GM18867 (cell line): ENCODE measurements around the gene C2orf81.
"Not testable (repeated sequence)": the region's sequence is repeated elsewhere in the genome, so short reads cannot be mapped to it uniquely, and the experiment has no call there.

ENCODE experiments used
- ATAC-seq: cut with Tn5 transposase; IDR thresholded peaks from one replicate; pipeline ENCODE4 v1.9.1; 2021; ENCODE audit warnings: mild to moderate bottlenecking, moderate library complexity; ENCODE audit not compliant: unreplicated experiment

The C2orf81 gene

DNA sequence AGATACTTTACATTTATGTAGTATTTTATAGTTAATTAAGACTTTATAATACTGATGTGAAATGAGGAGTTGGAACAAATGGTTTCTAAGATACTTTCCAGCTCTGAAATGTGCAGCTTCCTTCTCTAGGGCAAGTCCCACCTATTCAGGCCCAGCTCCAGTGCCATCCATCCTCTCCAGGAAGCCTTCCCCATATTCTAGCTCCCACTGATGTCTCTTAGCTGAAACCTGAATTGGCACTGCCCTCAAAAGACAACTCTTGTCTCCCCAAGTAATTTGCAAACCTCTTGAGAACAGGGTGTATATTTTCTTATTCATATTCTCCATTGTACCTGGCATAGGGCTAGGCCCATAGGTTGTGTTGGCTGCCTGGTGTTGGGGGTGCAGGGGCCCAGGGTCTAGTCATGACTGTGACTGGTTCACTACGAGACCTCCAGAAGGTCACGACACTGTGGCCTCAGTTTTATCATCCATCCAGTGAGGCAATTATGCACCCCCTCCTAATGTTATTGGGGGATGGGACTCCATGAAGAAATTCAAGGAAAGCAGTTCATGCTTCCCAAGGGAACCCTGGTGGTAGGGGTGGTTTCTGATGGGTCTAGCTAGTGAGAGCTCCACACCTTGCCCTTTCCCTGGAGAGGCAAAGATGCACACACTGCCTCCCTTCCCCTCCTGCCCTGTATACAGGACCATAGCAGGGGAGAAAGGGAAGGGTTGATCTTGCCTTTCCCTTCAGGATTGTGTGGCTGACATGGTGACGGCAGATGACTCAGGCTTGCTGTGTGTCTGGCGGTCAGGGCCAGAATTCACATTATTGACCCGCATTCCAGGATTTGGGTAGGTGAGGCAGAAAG lies 2.9 kb upstream of the C2orf81 start:
- ATAC-seq = no peak

DNA sequence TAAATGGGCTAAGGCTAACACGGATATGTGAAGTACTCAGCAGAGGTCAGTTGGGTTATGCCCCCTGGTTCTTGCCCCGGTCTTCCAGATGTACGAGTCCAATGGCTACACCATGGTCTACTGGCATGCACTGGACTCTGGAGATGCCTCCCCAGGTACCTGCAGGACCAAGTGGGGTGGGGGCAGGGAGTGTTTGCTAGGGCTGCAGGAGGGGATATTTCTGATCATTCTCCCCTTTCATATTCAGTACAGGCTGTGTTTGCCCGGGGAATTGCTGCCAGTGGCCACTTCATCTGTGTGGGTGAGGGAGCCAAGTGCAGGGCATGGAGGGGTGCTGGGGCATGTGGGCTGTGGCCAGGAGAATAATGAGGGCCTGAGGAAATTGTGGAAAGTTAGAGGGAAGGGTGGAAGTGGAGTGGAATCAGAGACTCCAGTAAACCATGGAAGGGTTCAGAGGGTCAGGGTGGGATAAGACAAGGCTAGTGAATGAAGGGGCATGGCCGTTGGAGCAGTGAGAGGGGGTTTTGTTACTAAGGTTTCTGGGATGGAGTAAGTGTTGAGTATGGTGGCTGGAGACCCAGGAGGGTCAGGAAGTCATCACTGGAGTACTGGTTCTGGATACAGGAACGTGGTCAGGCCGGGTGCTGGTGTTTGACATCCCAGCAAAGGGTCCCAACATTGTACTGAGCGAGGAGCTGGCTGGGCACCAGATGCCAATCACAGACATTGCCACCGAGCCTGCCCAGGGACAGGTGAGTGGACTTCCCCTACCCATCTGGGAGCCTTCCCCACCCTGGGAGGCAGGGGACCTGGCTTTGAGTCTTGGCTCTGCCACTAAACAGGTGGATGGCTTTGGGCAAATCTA lies 2.0 kb upstream of the C2orf81 start:
- no peak for ATAC-seq

DNA sequence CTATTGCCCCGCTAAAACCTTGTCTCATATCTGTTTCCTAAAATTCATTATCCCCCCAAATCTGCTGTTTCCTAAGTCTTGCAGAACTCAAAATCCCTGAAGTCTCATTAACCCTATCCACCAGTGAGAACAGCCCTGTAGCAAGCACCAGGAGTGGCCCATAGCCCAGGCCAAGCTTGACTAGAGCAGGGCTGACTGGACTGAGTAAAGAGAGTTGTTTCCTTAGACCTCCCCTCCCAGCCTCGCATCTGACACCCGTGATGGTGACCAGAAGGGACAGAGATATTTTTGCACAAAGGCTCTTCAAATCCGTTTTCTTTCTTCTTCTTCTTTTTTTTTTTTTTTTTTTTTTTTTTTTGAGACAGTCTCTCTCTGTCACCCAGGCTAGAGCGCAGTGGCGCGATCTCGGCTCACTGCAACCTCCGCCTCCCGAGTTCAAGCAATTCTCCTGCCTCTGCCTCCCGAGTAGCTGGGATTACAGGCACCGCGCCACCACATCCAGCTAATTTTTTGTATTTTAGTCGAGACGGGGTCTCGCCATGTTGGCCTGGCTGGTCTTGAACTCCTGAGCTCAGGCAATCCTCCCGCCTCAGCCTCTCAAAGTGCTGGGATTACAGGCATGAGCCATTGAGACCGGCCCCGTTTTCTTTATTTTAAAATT lies 846 bp downstream of the C2orf81 start:
- not testable (repeated sequence) for ATAC-seq

DNA sequence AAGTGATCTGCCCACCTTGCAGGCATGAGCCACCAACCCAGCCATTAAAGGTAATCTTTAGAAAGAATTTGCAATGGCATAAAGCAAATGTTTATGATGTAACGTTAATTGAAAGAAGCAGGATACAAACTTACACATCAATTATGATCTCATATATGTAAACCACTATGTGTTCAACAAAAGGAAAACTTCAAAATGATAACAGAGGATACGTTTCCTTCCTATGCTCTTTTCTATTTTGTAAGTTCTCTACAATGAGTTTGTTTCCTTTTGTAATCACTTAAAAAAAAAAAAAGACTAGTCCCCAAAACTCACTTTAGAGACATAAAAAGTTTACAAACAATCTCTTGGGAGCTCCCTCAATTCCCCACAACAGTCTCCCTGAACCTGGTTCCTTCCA lies 1.4 kb downstream of the C2orf81 start:
- no peak for ATAC-seq

DNA sequence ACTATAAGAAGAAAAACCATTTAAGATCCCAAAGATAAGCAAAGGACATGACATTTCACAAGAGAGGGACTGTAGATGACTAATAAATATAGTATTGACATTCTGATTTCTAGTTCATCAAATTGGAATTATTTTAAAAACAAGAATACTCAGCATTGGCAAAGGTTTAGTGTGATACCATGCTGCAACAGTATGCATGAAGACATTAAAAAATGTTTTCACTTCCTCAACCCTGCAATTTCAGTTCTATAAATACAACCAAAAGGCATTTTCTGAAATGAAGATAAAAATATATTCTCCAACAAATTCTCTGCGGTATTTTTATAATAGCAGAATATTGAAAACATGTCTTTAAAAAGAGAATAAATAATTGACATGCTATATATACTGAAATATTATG lies 2.1 kb downstream of the C2orf81 start:
- no peak for ATAC-seq

DNA sequence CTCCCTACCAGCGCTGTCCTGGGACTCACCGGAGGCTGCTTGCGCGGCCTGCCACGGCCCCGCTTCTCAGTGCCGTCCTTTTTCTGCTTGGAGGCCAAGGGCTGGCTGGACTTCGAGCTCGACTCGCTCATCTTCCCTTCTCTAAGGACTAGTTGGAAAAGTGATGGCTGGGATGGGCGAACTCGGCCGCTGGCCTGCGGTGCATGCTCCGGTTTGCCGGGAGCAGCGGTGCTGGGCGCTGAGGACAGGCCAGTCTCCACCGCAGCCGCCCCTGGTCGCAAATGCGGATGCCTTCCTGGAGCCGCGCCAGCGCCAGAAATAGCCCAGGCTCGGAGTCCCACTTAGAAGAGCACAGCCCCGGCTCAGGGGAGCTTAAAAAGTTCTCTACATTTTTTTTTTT lies 3.1 kb downstream of the C2orf81 start:
- ATAC-seq = no peak

DNA sequence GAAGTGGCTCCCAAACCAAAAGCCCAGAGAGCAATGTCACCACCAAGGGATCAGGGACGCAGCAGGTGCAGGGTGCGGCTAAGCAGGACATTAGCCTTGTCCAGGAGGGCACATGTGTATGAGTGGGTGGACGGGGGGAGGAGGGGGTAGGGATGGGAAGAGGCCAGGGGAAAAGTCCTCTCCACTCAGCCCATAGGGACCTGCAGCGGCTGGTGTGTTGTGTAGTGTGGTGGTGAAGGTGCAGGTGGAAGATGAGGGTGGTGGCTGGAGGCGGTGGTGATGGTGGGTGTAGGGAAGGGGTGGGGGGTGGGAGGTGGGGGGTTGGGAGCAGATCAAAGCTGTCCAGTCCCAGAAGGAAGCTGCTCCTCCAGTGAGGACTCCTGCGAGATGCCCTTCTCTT lies 3.7 kb downstream of the C2orf81 start:
- no peak for ATAC-seq

DNA sequence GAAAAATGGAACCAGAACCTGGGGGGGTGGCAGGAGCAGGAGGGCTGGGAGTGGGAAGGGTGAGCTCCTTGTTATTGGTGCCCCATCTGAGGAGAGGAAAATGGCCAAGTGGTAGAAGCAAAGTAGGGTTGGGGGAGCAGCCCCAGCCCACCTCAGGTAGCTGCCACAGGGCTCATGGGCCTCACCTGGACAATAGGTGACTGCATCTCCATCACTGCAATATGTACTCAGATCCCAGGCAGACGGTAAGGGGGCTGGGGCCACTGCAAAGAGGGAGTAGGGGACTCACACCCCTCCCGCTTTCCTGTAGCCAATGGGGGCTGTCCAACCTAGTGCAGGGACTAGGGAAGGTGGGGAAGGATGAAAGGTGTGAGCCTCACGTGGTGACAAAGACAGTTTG lies 4.2 kb downstream of the C2orf81 start:
- no peak for ATAC-seq

DNA sequence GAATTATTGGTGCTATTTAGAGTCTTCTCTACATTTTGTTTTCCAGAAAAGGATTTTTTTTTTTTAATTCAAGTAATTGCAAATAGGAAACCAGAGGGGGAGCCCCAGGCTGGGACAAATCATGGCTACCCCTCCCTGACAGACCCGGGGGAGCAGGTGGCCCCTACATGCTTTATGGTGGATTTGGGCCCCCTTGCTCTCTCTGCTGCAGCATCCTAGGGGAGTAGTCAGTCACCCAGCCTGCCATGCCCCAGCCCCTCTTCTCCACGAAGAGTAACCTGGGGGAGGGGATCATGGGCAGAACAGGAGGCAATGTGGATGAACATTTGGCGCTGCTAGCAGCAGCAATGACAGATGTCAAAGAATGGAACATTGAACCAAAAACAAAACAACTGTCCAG lies 4.6 kb downstream of the C2orf81 start:
- no peak for ATAC-seq

DNA sequence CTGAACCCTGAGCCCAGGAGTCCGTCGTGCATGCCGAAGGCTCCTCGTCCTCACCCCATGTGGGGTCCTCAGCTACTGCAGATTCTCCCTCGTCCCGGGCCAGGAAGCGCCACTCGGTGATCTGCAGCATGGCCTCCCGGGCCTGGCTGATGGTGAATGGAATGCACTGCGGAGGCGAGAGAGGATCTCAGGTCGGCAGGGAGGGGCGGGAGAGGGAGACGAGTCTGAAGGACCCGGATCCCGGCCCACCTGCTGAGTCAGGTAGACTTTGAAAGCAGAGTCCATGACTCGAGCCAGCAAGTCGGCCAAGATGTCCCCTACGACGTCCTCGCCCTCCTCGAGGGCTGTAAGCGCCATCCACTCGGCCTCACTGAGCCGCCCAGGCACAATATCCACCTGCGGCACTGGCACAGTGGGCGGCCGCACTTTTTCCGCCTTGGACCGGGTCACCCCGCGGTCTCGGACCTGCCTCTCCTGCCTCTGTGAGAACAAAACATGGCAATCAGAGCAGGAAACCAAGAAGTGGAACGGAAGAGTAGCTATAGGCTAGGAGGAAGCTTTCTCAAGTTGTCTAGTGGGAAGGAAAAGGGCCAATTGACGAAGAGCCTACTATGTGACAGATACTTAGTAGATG lies 5.5 kb downstream of the C2orf81 start:
- no peak for ATAC-seq

DNA sequence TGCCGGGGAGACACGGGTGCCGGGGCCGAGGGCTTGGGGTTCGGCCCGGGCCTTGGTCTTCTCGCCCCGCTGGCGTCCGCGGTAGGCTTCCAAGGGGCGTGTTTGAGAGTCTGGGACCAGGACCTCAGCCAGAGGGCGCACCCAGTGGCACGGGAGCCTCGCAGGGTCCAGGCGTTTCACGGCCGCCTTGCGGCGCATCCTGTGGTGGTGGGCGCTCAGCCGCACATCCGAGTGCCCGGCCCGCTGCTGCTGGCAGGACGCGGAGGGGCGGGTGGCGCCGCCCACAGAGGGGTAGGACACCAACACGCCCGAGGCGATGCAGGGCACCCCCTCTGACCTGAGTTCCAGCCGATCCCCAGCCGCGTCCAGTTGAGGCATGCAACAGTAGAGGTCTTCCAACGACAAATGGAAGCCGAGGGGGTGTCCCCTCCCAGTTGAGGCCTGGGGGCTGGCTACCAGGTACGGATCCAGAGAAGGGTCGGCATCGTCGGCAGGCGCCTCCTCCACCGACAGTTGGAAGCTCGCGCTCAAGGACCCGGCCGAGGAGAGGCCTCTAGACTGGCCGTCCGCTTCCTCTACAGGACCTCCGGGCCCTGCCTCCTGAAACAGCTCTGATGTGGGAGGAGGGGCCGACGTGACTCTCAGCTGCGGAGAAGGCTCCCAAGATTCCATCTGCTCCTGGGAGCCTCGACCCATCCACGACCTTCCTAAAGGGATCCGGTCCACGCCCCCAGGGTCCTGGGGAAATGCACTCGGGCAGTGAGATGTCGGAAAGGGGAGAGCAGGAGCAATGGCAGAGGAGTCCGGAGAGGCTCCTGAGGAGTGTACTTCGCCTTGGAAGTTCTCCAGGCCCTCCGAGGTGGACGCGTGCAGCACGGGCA lies 6.3 kb downstream of the C2orf81 start:
- ATAC-seq = no peak

DNA sequence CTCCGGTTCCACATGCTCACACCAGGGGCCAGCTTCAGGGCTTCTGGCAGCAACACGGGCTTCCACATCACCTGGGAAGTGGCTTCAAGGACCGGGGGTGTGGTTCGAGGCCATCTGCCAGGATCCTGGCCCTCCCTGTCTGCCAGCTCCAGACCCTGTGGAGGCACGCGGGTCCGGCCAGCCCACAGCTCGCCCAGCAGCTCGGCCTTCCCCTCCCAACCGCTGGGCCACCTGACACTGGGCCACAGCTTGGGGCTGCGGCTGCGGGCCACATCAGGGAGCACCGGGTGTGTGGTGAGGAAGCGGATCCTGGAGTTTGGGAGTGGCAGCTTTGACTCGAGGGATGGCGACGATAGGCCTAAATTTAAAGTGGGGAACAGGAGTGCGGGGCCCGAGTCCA lies 7.0 kb downstream of the C2orf81 start:
- no peak for ATAC-seq

DNA sequence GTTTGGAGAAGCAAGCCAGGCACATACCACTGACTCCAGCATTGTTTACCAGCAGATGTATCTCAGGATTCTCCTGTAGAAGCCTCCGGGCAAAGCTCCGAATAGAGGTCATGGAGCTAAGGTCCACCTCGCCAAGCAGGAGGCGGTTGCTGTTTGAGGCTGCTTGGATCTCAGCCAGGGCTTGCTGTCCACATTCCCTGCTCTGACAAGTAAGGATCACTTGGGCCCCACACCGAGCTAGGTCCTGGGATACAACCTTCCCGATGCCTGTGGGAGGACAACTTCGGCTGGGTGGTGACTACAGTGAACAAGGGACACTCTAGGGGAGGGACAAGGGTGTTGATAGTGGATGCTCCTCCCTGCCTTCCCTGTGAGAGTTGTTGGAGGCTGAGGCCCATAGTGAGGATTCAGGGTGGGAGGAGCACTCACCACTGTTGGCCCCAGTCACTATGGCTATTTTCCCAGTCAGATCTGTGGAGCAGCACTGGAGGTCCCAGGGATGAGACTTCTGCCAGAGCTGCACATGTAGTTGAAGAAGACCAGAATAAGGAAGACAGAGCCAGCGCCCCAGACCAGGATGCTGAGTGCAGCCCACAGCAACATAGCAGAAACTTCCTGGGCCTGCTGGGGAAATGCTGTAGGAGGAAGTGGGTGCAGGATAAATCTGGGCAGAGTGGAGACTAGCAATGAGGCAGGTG lies 8.3 kb downstream of the C2orf81 start:
- ATAC-seq = no peak

DNA sequence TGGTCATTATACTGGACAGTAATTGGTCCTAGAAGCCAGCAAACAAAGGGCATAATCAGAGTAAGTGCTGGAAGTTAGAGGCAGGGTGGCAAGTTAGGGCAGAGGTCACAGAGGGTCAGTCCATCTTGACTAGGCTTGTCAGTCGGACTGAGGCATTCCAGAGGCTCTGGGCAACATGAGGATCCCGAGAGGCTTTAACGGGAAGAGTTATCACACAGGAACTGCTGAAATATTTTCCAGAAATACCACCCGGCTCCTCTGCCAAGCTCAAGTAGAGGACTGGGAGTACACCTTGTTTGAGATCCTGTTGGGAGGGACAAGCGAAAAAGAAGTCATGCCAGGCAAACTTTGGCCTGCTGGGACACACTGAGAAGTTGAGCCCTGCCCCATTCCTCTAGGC lies 13.7 kb downstream of the C2orf81 start:
- no peak for ATAC-seq

DNA sequence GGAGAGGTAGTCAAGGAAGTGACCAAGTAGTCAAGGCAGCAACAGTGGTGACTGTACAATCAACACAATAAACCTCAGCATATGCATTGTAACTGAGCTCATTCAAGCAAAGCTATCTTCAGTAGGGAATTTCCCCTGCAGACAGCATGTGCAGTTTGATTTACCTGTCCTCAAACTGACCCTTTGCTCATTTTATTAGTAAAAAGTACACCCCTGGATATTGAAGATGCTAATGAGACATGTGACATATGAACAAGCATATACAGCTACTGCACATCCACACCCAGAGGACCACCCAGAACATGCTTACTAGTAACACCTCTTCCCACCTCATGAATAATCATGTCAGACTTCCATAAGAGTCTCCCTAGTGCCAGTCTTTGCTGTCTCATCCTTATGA lies 15.4 kb downstream of the C2orf81 start:
- ATAC-seq = no peak

DNA sequence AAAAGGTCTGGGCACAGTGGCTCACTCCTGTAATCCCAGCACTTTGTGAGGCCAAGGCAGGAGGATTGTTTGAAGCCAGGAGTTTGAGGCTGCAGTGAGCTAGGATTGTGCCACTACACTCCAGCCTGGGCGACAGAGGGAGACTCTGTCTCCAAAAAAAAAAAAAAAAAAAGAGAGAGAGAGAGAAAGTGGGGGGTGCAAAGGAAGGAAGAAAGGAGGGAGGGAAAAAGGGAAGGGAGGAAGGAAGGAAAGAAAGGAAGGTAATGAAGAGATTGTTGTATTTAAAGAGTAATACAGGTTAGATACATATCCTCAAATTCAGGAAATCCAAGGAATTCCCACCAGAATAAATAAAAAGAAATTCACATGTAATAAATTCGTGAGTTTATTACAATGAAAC lies 19.5 kb downstream of the C2orf81 start:
- no peak for ATAC-seq

DNA sequence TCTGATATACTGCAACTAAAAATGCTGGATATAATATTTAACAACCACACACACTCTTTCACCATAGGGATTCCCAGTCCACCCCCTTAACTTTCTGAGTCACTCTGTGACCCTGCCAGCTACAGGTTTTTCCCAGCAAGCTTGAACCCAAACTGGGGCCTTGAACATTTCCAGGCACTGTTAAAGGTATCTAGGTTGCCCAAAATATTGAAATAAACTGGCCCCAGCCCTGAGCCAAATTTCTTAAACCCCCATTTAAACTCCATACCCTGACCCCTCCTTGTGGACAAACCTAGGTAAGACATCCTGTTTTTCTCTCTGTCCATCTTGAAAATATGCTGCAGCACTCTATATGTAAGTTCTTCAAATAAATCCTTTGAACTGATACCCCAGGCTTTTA lies 21.6 kb downstream of the C2orf81 start:
- ATAC-seq = peak; percentile 63

DNA sequence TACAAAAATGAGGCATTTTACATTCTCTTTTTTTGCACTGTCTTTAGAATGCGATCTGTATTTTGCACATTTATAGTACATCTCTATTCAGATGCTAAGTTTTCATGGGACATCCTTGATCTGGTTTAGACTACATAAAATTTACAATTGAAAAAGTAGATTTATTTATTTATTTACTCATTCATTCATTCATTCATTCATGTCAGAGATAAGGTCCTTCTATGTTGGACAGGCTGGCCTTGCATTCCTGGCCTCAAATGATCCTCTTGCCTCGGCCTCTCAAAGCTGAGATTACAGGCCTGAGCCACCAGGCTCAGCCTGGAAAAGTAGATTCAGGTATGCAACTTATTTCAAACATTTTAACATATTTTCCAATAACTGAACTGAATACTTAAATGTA lies 25.3 kb downstream of the C2orf81 start:
- no peak for ATAC-seq

DNA sequence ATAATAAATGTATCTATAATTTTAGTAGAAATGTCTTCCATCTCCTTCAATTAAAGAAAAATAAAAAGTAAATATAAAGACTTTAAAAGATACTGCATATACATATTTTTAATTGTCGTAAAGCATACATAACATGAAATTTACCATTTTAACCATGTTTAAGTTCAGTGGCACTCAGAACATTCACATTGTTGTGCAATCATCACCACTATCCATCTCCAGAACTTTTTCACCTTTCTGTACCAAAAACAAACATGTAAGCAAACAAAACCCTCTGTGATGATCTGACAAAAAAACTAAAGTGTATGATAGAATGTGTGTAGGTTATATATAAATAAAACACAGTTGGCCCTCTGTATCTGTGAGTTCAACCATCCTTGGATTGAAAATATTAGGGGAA lies 27.9 kb downstream of the C2orf81 start:
- ATAC-seq = no peak

DNA sequence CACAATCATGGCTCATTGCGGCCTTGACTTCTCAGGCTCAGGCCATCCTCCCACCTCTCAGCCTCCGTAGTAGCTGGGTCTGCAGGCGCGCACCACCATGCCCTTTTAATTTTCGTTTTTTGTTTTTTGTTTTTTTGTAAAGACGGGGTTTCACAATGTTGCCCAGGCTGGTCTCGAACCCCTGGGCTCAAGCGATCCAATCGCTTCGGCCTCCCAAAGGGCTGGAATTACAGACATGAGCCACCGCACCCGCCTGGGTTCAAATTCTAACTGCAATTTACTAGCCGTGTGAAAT lies 29.0 kb downstream of the C2orf81 start:
- ATAC-seq = no peak
